ENCODE results near the gene PLSCR4. TPM values are rescaled to one million over a fixed set of nuclear protein-coding genes. Genes with fewer than 3 reads are reported as not detected.

Gene PLSCR4
- total RNA-seq, 2 experiments from 2014 or later = not detected

DNA sequence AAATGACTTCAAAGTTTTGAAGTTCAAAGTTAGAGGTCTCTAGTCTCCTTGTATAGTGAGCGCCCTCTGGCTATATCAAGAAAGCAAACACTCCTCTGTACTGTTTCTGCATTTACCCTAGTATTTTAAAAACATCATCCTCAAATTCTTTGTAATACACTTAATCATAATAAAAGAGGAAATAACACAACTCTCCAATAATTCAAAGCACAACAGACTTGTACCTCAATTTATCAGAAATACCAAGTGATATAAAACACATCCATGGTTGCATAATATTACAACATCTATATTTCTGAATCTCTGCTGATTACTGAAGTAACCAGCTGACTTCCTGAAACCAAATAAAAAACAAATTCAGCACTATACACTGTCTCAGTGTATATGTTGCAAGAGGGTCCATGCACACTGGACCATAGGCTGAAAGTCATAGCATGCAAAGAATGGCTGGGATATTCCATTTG, 102.4 kb downstream of the PLSCR4 start:
- H3K27ac ChIP-seq (ENCODE audit: low read depth in 1 of 2, low read length in 2 of 2) = no peak overlapping the region

GRCh38 chr3:146145642-146146041, 105.3 kb downstream of the PLSCR4 start:
- Mint-ChIP-seq H3K4me3 (no peak overlapping the region), H3K4me1 (ENCODE audit: low read depth) (no peaks in the 10 kb centered on the region), H3K27ac (no peak overlapping the region), H3K9me3 (no peaks in the 10 kb centered on the region), H3K27me3 (no peaks in the 10 kb centered on the region), H3K36me3 (ENCODE audit: low read depth) (no peaks in the 10 kb centered on the region)
- ATAC-seq (ENCODE audit: poor library complexity) = no peak
- intact Hi-C loops (cut with DNase I, micrococcal nuclease) = no loop called here
- Histone ChIP-seq H3K27me3 (ENCODE audit: control insufficient read depth in 1 of 2, insufficient read depth in 2 of 2, low read length in 2 of 2) (no peaks in the 10 kb centered on the region), H3K4me3 (ENCODE audit: low read length) (no peak overlapping the region), H3K4me1 (ENCODE audit: insufficient read depth, low read length) (no peaks in the 10 kb centered on the region), H3K27ac (ENCODE audit: low read depth in 1 of 2, low read length in 2 of 2) (no peak overlapping the region), H3K36me3 (ENCODE audit: insufficient read depth, low read length) (no peaks in the 10 kb centered on the region), H3K9me3 (ENCODE audit: control insufficient read depth in 1 of 2, insufficient read depth in 1 of 2, low read length in 2 of 2) (no peaks in the 10 kb centered on the region)
- DNase-seq = no peak
- ChIA-PET POLR2A (no interaction called here), CTCF (no interaction called here)
- TF ChIP-seq, protein P1, sequence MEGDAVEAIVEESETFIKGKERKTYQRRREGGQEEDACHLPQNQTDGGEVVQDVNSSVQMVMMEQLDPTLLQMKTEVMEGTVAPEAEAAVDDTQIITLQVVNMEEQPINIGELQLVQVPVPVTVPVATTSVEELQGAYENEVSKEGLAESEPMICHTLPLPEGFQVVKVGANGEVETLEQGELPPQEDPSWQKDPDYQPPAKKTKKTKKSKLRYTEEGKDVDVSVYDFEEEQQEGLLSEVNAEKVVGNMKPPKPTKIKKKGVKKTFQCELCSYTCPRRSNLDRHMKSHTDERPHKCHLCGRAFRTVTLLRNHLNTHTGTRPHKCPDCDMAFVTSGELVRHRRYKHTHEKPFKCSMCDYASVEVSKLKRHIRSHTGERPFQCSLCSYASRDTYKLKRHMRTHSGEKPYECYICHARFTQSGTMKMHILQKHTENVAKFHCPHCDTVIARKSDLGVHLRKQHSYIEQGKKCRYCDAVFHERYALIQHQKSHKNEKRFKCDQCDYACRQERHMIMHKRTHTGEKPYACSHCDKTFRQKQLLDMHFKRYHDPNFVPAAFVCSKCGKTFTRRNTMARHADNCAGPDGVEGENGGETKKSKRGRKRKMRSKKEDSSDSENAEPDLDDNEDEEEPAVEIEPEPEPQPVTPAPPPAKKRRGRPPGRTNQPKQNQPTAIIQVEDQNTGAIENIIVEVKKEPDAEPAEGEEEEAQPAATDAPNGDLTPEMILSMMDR (IDR thresholded peaks at IDR 0.05) = no peak

More for the DNA sequence above, 102.4 kb downstream of the PLSCR4 start:
- H3K9me3 Mint-ChIP-seq = no peaks in the 10 kb centered on the region
- no peaks in the 10 kb centered on the region for H3K27me3 Mint-ChIP-seq
- POLR2A ChIA-PET = no interaction called here
- no peaks in the 10 kb centered on the region for H3K36me3 Mint-ChIP-seq (ENCODE audit: low read depth)
- H3K4me1 Mint-ChIP-seq (ENCODE audit: low read depth) = no peaks in the 10 kb centered on the region
- CTCF ChIA-PET = no interaction called here
- no peak overlapping the region for H3K4me3 Mint-ChIP-seq
- ATAC-seq (ENCODE audit: poor library complexity) (no peak), DNase-seq (no peak)
- H3K9me3 ChIP-seq (ENCODE audit: control insufficient read depth in 1 of 2, insufficient read depth in 1 of 2, low read length in 2 of 2) = no peaks in the 10 kb centered on the region
- no peak overlapping the region for H3K4me3 ChIP-seq (ENCODE audit: low read length)
- H3K36me3 ChIP-seq (ENCODE audit: insufficient read depth, low read length) = no peaks in the 10 kb centered on the region
- intact Hi-C loops (cut with DNase I, micrococcal nuclease) = no loop called here
- no peaks in the 10 kb centered on the region for H3K4me1 ChIP-seq (ENCODE audit: insufficient read depth, low read length)
- TF ChIP-seq, protein P1 (IDR thresholded peaks at IDR 0.05) = no peak
- no peaks in the 10 kb centered on the region for H3K27me3 ChIP-seq (ENCODE audit: control insufficient read depth in 1 of 2, insufficient read depth in 2 of 2, low read length in 2 of 2)
- no peak overlapping the region for H3K27ac Mint-ChIP-seq

DNA sequence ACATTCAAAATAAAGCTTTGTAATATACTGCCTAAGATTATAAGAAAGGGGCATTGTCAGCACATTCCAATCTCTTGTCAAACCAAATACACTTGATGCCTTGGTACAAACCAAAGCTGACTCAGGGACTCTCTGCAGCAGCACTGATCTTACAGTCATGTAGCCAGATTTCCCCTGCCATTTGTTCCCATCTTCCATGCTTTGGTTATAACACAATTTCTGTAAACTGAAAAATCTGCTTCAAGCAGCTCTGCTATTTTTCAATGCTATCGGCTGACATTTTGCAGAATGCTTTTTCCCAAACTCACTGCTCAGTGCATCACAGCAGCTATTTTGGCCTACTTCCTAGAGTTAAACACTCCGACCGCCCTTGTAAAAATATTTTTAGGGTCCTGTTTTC, 108.1 kb downstream of the PLSCR4 start:
- ChIA-PET CTCF (no interaction called here), POLR2A (no interaction called here)
- H3K4me3 ChIP-seq (ENCODE audit: low read length) = no peak overlapping the region
- Mint-ChIP-seq H3K27me3 (no peaks in the 10 kb centered on the region), H3K9me3 (no peaks in the 10 kb centered on the region), H3K36me3 (ENCODE audit: low read depth) (no peaks in the 10 kb centered on the region), H3K4me1 (ENCODE audit: low read depth) (no peaks in the 10 kb centered on the region), H3K27ac (no peak overlapping the region), H3K4me3 (no peak overlapping the region)
- DNase-seq (no peak), ATAC-seq (ENCODE audit: poor library complexity) (no peak)
- no peak overlapping the region for H3K27ac ChIP-seq (ENCODE audit: low read depth in 1 of 2, low read length in 2 of 2)
- intact Hi-C loops (cut with DNase I, micrococcal nuclease) = no loop called here
- H3K4me1 ChIP-seq (ENCODE audit: insufficient read depth, low read length) = no peaks in the 10 kb centered on the region
- no peaks in the 10 kb centered on the region for H3K9me3 ChIP-seq (ENCODE audit: control insufficient read depth in 1 of 2, insufficient read depth in 1 of 2, low read length in 2 of 2)
- H3K27me3 ChIP-seq (ENCODE audit: control insufficient read depth in 1 of 2, insufficient read depth in 2 of 2, low read length in 2 of 2) = no peaks in the 10 kb centered on the region
- no peaks in the 10 kb centered on the region for H3K36me3 ChIP-seq (ENCODE audit: insufficient read depth, low read length)
- TF ChIP-seq, protein P1 (IDR thresholded peaks at IDR 0.05) = no peak

Other genes starting within 250 kb of the PLSCR4 start
- not detected for gene PLOD2, start 89.9 kb downstream of the PLSCR4 start, total RNA-seq
- gene PLSCR2, start 218.5 kb upstream of the PLSCR4 start, total RNA-seq = not detected

Data from CD4-positive, alpha-beta T cell (primary cell).